ENCODE data around the gene B4GALT1.

B4GALT1 gene

GRCh38 chr9:33139421-33140228, 27.5 kb downstream of the B4GALT1 start:
- DNase-seq (ENCODE audit: low read depth in 2 of 2) = no peak

- DNase-seq (ENCODE audit: low read depth in 2 of 2) = no peak
Observed at GRCh38 chr9:33138768-33139167, 28.4 kb downstream of the B4GALT1 start.

- DNase-seq (ENCODE audit: low read depth in 2 of 2) = no peak
Observed at GRCh38 chr9:33137781-33138264, 29.3 kb downstream of the B4GALT1 start.

GRCh38 chr9:33136721-33137670, 30.1 kb downstream of the B4GALT1 start:
- DNase-seq (ENCODE audit: low read depth in 2 of 2) = no peak

GRCh38 chr9:33135470-33135958, 31.6 kb downstream of the B4GALT1 start:
- no peak for DNase-seq (ENCODE audit: low read depth in 2 of 2)

- DNase-seq (ENCODE audit: low read depth in 2 of 2) = no peak
Observed at GRCh38 chr9:33135031-33135461, 32.1 kb downstream of the B4GALT1 start.

GRCh38 chr9:33133186-33133585, 34.0 kb downstream of the B4GALT1 start:
- DNase-seq (ENCODE audit: low read depth in 2 of 2) = no peak

- DNase-seq (ENCODE audit: low read depth in 2 of 2) = no peak
Observed at GRCh38 chr9:33131790-33132772, 35.1 kb downstream of the B4GALT1 start.

- no peak for DNase-seq (ENCODE audit: low read depth in 2 of 2)
Observed at GRCh38 chr9:33130961-33131789, 36.0 kb downstream of the B4GALT1 start.

GRCh38 chr9:33129886-33130881, 37.0 kb downstream of the B4GALT1 start:
- no peak for DNase-seq (ENCODE audit: low read depth in 2 of 2)

- no peak for DNase-seq (ENCODE audit: low read depth in 2 of 2)
Observed at GRCh38 chr9:33129251-33129885, 37.8 kb downstream of the B4GALT1 start.

GRCh38 chr9:33128570-33128969, 38.6 kb downstream of the B4GALT1 start:
- no peak for DNase-seq (ENCODE audit: low read depth in 2 of 2)

GRCh38 chr9:33127881-33128280, 39.3 kb downstream of the B4GALT1 start:
- DNase-seq (ENCODE audit: low read depth in 2 of 2) = no peak

- DNase-seq (ENCODE audit: low read depth in 2 of 2) = no peak
Observed at GRCh38 chr9:33125871-33126823, 41.0 kb downstream of the B4GALT1 start.

- DNase-seq (ENCODE audit: low read depth in 2 of 2) = no peak
Observed at GRCh38 chr9:33125461-33125860, 41.7 kb downstream of the B4GALT1 start.

GRCh38 chr9:33124751-33125381, 42.3 kb downstream of the B4GALT1 start:
- DNase-seq (ENCODE audit: low read depth in 2 of 2) = no peak

- DNase-seq (ENCODE audit: low read depth in 2 of 2) = no peak
Observed at GRCh38 chr9:33124046-33124445, 43.1 kb downstream of the B4GALT1 start.

Measured in stimulated activated CD4-positive, alpha-beta T cell treated with anti-CD3 and anti-CD28 coated beads, Interleukin-4, amount 100 ng/mL, for 48 hours (primary cell).